HT1080 (cell line): ENCODE measurements around the gene SLC25A12. TPM values are rescaled to one million over a fixed set of nuclear protein-coding genes. Genes with fewer than 3 reads are reported as not detected.
A peak's percentile ranks its signal among the peaks of the same experiment; 100 is the strongest.
"Not testable (repeated sequence)": the region's sequence is repeated elsewhere in the genome, so short reads cannot be mapped to it uniquely, and the experiment has no call there.

ENCODE experiments used
- DNase-seq: peaks from one replicate; pipeline ENCODE4 v3.0.0-alpha.2; 2015; ENCODE audit warnings: low read depth
- total RNA-seq: library from RNA; depleted of rRNA; stranded (reverse); fragments of >200 nt; shearing (Covaris generic); gene quantifications from 2 replicates; pipeline ENCODE4 v1.2.3, GENCODE V29; 2014

Gene SLC25A12
- total RNA-seq, 1 experiment from 2014 or later = 26.9 TPM

DNA sequence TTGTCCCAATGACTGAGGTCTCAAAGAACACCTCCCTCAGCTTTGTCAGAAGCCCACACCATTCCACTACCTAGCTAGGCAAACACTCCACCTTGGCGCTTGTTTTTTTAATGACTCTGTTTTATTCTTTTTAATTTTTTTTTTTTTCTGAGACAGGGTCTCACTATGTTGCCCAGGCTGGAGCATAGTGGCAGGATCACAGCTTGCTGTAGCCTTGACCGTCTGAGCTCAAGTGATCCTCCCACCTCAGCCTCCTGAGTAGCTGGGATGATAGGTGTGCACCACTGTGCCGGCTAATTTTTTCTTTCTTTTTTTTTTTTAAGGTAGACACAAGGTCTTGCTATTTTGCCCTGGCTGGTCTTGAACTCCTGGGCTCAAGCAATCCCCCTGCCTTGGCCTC lies 101.9 kb downstream of the SLC25A12 start:
- DNase-seq = no peak

- DNase-seq = no peak
These were observed 102.7 kb downstream of the SLC25A12 start for GRCh38 chr2:171791361-171791760.

- no peak for DNase-seq
These were observed 104.1 kb downstream of the SLC25A12 start for GRCh38 chr2:171789956-171790355.

DNA sequence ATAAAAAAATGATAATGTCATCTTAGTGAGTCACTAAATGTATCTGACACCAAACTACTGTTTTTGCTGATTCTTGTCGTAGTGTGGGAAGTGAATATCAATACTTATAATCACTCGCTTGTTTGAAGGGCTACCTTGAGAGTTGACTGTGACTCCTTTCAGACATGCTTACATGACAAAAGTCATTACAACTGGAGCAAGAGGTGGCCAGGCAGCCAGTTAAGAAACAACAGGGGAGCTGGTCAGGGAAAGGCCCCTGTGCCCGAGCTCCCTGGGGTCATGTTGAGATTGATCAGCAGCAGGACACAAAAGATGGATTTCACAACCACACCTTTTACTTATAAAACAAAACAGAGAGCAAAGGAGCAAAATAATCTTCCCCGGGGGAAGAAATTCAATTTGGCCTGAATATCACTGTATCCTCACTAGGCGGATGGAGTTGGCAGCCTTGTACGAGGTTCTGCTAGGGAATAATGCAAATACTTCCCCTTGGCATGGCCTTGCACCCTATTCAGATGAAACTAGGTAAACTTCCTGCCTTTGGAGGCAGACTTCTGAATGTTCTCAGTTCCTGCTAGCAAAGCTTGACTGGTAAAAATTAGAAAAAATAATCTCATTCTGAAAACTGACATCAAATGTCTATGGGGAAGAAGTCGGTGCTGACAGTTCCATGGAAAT lies 105.6 kb downstream of the SLC25A12 start:
- DNase-seq = no peak

DNA sequence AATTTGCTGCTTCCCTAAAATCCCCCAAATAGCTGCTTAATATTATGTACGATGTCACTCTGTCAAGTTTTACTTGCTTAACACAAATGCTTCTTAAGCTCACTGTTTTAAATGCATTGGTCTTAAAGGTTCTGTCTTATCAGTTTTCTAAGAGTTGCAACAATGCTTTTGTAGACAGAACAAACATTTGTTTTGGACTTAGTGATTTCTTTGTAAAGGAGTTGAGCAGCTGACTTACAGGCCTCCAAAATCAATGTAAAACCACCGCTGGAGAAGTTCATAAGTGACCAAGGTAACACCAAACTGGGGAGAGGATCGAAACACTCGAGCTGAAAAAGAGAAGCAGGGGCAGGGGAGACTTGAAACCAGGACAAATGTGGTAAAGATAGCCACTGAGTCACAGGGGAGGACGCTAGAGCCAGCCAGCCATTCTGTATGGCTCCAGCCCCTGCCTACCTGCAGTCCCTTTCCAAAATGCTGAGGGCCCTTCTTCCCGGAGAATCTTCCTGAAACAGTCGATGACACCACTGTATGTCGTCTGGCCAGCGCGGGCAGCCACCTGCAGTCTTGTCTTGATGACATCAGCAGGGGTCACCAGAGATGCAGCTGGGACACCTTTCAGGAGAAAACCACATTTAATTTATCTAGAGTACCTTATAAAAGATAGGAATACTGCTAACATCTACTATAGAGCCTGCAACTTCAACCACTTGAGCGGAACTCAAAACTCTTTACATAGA lies 106.5 kb downstream of the SLC25A12 start:
- DNase-seq = no peak

GRCh38 chr2:171785450-171785849 lies 108.6 kb downstream of the SLC25A12 start:
- no peak for DNase-seq

GRCh38 chr2:171778515-171778914 lies 115.5 kb downstream of the SLC25A12 start:
- no peak for DNase-seq

GRCh38 chr2:171774581-171774980 lies 119.5 kb downstream of the SLC25A12 start:
- not testable (repeated sequence) for DNase-seq

- DNase-seq = no peak
These were observed 121.7 kb downstream of the SLC25A12 start for GRCh38 chr2:171772373-171772772.

DNA sequence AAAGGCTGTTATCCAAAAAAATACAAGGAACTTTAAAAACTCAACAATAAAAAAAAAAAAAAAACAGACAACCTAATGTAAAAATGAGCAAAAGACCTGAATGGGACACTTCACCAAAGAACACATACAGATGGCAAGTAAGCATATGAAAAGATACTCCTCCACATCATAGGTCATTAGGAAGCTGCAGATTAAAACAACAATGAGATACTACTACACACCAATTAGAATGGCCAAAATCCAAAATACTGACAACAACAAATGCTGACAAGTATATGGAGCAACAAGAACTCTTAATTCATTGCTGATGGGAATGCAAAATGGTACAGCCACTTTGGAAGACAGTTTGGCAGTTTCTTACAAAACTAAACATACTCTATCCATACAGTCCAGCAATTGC lies 122.6 kb downstream of the SLC25A12 start:
- no peak for DNase-seq

DNA sequence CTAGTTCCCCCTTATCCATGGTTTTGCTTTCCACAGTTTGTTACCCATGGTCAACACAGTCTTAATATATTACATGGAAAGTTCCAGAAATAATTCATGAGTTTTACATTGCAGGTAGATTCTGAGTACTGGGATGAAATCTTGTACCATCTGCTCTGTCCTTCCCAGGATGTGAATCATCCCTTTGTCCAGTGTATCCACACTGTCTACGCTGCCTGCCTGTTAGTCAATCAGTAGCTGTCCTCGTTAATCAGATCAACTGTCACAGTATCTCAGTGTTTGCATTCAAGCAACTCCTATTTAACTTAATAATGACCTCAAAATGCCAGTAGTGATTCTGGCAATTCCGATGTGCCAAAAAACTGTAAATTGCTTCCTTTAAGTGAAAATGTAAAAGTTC lies 130.4 kb downstream of the SLC25A12 start:
- peak; percentile 75 for DNase-seq

DNA sequence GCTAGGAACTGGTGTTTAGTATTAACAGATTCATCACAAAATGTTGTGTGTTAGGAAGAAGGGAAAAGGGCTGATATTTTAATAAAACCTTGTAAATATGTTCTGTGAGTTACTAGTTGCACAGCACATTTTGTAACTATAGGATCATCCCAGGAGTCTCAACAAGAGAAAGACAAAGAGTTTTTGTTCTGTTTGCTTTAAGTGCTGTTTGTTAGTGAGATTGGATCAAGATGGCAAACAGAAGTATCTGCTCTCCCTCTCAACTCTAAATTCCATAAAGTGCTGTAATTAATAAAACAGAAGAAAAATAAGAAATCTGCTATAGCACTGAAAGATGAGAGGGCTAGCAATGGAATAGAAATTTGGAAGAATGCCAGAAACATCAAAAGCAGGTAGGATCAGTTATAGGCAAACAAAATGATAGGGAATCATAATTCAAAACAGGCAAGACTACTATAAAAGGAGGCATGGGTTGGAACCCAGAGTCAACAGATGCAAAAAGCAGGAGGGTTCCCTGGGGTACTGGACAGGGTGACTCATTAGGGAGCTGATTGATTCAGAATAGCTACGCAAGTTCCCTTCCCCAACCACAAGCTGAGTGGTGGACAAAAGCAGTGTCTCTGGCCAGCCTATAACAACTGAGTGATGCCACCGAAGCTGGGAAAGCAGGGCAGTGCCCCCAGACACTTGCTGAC lies 131.0 kb downstream of the SLC25A12 start:
- DNase-seq = peak; percentile 87

DNA sequence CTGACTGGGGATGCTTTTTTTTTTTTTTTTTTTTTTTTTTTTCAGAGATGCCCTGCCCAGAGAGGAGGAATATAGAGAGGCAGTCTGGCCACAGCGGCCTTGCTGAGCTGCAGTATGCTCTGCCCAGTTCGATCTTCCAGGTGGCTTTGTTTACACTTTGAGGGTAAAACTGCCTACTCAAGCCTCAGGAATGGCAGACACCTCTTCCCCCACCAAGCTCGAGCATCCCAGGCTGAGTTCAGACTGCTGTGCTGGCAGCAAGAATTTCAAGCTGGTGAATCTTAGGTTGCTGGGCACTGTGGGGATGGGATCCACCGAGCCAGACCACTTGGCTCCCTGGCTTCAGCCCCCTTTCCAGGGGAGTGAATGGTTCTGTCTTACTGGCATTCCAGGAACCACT lies 132.9 kb downstream of the SLC25A12 start:
- not testable (repeated sequence) for DNase-seq

- DNase-seq = not testable (repeated sequence)
These were observed 135.3 kb downstream of the SLC25A12 start for GRCh38 chr2:171758762-171759161.

GRCh38 chr2:171754254-171754939 lies 139.6 kb downstream of the SLC25A12 start:
- DNase-seq = no peak

DNA sequence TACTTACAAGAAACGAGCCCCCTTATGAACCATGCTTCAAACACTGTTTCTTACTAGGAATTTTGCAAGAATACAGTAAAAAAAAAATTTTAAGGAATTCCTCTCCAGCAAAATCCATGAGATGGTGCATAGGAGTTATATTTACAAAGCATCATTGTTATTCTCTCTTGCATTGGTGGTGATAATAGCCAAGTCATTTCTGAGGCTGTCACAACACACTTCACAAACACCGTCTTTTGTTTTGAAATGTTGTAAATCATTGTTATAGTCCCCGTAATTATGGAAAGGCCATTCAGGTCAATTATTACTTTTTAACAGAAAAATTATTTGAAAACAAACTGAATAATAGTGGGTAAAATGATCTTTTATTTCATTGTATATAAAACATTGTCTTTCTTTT lies 146.7 kb downstream of the SLC25A12 start:
- DNase-seq = no peak

- DNase-seq = no peak
These were observed 148.2 kb downstream of the SLC25A12 start for GRCh38 chr2:171745806-171746205.

DNA sequence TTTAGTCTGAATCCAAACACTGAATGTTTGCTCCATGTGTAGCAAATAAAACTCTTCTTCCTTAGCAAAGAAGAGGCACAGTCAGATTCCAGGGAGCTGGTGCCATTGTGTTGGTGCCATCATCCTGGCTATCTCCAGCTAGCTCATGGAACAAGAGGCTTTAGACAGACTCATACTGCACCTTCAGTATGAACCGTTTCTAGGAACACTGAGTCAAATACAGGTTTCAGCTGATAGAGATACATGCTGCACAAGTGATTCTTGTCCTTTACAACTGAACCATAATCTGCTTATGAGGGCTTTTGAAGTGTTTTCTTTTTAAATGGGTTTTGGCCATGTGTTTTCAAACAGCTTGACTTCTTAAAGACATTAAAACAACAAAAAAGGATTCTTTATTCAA lies 148.9 kb downstream of the SLC25A12 start:
- DNase-seq = no peak

GRCh38 chr2:171742760-171743159 lies 151.3 kb downstream of the SLC25A12 start:
- DNase-seq = no peak

- peak; percentile 59 for DNase-seq
These were observed 152.9 kb downstream of the SLC25A12 start for GRCh38 chr2:171741189-171741588.

- DNase-seq = no peak
These were observed 157.9 kb downstream of the SLC25A12 start for GRCh38 chr2:171735991-171736710.
